Measurements from ENCODE around the gene GAPVD1. TPM values are rescaled to one million over a fixed set of nuclear protein-coding genes. Genes with fewer than 3 reads are reported as not detected.
"Not testable (repeated sequence)": the region's sequence is repeated elsewhere in the genome, so short reads cannot be mapped to it uniquely, and the experiment has no call there.

The GAPVD1 gene
- polyA plus RNA-seq, 5 donors, result 26.5 to 47.1 (median 42.3) TPM

DNA sequence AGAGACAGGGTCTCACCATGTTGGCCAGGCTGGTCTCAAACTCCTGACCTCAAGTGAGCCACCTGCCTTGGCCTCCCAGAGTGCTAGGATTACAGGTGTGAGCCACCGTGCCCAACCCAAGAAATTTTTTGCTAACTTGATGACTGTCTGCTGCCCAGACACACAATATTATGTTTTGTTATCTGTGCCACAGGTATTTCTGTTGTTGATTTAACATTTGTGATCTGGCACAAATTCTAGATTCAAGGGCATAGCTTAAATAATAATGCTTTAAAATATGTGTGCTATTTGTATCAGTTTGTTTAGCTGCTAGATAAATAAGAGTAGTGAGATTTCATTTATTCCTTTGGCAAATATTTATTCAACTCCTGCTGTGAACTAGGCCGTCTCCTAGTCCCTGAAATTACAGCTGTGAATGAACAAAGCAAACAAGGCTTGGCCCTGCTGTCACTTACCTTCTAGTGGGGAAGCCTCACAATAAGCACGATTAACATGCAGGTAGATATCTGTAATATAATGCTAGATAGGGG lies 35.3 kb downstream of the GAPVD1 start:
- DNase-seq, result no peak

- no peak for DNase-seq
Measured at GRCh38 chr9:125297917-125298316, 36.3 kb downstream of the GAPVD1 start.

GRCh38 chr9:125302241-125302640 lies 40.6 kb downstream of the GAPVD1 start:
- no peak for DNase-seq

GRCh38 chr9:125304273-125304672 lies 42.6 kb downstream of the GAPVD1 start:
- DNase-seq, result no peak

DNA sequence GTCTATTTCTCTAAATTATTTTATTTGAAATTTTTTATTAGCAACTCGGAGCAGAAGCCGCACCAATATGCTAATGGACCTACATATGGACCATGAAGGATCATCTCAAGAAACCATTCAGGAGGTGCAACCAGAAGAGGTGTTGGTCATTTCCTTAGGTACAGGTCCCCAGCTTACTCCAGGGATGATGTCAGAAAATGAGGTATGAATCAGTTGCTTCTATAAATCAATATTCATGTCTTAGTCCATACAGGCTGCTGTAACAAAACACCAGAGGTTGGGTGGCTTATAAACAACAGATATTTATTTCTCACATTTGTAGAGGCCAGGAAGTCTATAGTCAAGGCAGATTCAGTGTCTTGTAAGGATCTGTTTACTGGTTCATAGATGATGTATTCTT lies 50.8 kb downstream of the GAPVD1 start:
- DNase-seq, result no peak

GRCh38 chr9:125316359-125316758 lies 54.7 kb downstream of the GAPVD1 start:
- not testable (repeated sequence) for DNase-seq

DNA sequence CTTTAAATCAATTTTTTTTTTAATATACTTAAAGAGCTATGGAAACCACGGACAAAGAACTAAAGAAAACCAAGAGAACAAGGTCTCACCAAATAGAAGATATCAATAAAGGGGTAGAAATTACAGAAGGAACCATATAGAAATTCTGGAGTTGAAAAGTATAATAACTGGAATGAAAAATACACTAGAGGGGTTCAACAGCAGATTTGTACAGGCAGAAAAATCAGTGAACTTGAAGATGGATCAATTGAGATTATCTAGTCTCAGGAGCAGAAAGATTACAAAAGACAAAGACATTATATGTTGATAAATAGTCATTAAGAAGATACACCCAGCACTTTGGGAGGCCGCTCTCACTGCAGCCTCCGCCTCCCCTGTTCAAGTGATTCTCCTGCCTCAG lies 56.1 kb downstream of the GAPVD1 start:
- DNase-seq, result no peak

- no peak for DNase-seq
Measured at GRCh38 chr9:125321496-125321895, 59.9 kb downstream of the GAPVD1 start.

- no peak for DNase-seq
Measured at GRCh38 chr9:125323615-125324014, 62.0 kb downstream of the GAPVD1 start.

DNA sequence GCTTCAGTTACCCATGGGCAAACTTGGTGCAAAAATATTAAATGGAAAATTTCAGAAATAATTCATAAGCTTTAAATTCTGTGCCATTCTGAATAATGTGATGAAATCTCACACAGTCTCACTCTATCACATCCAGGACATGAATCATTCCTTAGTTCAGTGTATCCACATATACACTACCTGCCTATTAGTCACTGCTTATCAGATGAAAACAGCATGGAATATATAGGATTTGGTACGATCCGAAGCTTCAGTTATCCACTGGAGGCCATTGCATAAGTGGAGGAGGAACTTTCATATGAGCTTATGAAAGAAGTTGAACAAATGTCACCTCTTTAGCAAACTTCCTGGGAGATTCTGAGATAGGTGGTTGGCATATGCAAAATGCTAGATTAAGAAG lies 64.2 kb downstream of the GAPVD1 start:
- DNase-seq, result no peak

- DNase-seq, result no peak
Measured at GRCh38 chr9:125329978-125330377, 68.4 kb downstream of the GAPVD1 start.

DNA sequence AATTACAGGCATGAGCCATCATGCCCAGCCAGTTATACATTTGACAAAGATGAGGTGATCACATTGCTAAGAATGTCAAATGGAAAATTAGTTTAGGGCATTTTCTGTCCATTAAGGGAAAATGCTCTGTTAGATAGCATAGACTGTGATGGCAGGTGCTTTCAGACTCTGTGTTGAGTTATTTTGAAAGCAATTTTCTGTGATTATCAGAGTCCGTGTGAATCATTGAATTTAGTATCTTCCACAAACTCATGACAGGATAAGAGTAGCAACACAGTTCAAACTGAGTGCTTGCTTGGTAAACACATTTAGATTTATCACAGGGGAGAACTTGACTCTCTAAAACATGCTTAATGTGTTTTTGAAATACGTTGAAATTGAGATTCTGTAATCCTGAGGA lies 69.0 kb downstream of the GAPVD1 start:
- no peak for DNase-seq

DNA sequence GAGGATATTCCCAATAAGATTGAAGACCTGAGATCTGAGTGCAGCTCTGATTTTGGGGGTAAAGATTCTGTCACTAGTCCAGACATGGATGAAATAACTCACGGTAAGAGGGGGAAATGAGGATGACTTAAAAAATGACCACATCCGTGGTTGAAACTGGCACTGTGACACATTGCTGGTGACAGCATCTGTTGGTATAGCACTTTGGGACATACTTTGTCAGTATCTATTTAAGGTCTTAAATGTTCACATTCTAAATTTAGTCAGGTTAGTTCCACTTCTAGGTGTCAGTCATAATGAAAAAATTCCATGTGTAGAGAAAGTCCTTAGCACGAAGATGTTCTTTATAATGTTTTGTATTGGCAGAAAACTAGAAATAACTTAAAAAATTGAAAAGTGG lies 70.9 kb downstream of the GAPVD1 start:
- DNase-seq, result no peak

- peak in 1 of 2 donors; percentile 21 for DNase-seq
Measured at GRCh38 chr9:125337236-125337635, 75.6 kb downstream of the GAPVD1 start.

GRCh38 chr9:125338929-125339328 lies 77.3 kb downstream of the GAPVD1 start:
- no peak for DNase-seq

DNA sequence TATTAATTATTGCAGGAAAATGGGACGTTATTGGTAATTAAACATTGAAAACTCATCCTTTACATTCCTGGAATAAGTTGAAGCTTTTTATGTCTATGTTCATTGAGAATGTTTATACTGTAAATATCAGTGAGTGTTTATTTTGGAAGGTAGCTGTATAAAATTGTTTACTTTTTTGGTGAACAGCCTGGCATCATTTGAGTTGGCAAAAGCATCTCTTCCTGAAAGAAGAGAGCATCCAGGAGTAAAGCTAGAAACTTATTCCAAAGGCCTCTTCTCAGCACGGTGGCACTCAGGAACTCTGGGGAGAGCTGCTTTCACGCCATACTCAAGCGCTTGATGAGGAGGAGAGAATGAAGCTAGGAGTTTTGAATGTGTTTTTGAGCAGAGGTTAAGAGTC lies 79.9 kb downstream of the GAPVD1 start:
- no peak for DNase-seq

DNA sequence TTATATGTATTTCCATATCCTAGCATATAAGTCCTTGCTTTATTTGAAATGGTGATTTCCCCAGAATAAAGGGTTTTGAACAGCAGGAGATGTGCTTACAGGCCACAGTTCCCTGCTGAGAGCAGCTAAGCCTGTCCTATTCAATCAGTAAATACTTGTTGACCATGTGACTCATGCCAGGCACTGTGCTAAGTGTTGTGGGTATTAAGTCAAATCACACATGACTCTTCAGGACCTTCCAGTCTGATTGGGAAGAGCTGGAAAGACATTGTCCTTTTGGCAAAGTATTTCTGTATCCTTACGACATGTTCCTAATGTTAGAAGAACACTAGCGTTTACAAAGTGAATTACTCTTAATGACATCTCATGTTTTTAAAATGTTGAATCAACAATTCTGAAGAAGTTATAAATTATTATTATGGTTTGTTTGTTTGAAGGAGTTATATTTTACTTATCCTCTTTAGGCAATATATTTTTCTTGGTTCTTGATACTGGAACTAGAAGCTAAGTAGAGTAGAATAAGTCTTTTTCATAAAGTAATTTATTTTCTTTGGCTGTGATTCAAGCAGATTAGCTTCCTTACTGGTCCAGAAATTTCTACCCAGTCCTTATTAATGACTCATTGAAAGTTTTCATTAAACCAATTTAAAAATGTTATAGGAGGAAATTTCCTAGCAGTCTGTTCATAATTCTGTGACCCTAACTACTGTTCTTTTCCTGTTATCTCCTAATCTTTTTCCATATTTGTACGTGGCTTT lies 82.1 kb downstream of the GAPVD1 start:
- no peak for DNase-seq

- DNase-seq, result no peak
Measured at GRCh38 chr9:125346080-125346732, 84.6 kb downstream of the GAPVD1 start.

- DNase-seq, result no peak
Measured at GRCh38 chr9:125355601-125356000, 94.0 kb downstream of the GAPVD1 start.

- DNase-seq, result no peak
Measured at GRCh38 chr9:125356032-125356431, 94.4 kb downstream of the GAPVD1 start.

DNA sequence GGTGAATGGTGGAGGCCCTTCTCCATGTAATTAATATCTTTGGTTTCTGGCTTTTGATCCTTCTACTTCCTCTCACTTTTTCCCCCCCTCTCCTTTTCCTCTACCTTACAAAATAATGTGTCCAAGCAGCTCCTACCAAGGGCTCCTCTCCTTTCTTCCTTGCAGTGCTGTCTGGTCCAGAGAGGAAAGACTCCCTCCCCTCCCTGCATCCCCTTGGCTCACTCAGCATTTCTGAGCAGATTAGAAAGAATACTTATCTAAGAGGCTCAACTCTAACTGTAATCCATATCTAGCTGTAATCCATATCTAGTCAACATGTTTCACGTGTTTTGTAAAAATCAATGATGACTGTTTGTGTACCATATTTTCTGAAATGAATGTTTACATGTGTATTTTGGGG lies 97.4 kb downstream of the GAPVD1 start:
- DNase-seq, result no peak

GRCh38 chr9:125360601-125361000 lies 99.0 kb downstream of the GAPVD1 start:
- no peak for DNase-seq

- DNase-seq, result no peak
Measured at GRCh38 chr9:125361837-125362531, 100.4 kb downstream of the GAPVD1 start.
